ENCODE results near the gene GTF2I.
"Not testable (repeated sequence)": the region's sequence is repeated elsewhere in the genome, so short reads cannot be mapped to it uniquely, and the experiment has no call there.

DNA sequence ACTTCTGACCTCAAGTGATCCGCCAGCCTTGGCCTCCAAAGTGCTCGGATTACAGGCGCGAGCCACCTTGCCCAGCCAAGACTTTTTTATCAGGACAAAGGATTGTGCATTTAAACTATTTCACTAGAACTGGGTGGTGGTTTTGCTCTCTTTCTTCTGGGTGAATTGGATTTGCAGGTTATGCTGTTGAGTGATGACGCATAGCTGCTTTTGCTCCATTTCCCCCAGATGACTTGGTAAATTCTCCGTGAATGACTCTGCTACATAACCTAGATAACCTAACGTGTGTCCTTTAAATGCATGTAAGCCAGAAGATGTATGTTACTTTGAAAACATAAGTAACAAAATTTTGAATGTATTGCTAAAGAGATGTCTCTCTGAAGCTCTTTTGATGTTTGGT is 100.8 kb downstream of the GTF2I start:
- not testable (repeated sequence) for TF ChIP-seq EZH2 (IDR thresholded peaks at IDR 0.05; ENCODE audit: low read length, missing control alignments)
- TF ChIP-seq, protein P1, sequence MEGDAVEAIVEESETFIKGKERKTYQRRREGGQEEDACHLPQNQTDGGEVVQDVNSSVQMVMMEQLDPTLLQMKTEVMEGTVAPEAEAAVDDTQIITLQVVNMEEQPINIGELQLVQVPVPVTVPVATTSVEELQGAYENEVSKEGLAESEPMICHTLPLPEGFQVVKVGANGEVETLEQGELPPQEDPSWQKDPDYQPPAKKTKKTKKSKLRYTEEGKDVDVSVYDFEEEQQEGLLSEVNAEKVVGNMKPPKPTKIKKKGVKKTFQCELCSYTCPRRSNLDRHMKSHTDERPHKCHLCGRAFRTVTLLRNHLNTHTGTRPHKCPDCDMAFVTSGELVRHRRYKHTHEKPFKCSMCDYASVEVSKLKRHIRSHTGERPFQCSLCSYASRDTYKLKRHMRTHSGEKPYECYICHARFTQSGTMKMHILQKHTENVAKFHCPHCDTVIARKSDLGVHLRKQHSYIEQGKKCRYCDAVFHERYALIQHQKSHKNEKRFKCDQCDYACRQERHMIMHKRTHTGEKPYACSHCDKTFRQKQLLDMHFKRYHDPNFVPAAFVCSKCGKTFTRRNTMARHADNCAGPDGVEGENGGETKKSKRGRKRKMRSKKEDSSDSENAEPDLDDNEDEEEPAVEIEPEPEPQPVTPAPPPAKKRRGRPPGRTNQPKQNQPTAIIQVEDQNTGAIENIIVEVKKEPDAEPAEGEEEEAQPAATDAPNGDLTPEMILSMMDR (conservative IDR thresholded peaks at IDR 0.05 in 1 of 2, IDR thresholded peaks at IDR 0.05 in 1 of 2; ENCODE audit: low read depth in 1 of 2, low read length in 2 of 2) = not testable (repeated sequence)

All from fibroblast of lung (primary cell).